A673 (cell line): Measurements from ENCODE around the gene PDZD11.

ENCODE experiments used
- EZH2 ChIP-seq: fragments of 200-600 bp; sonication (generic); IDR thresholded peaks from 2 replicates; pipeline ENCODE4 v1.6.1; 2017; ENCODE audit warnings: borderline replicate concordance, low read depth, mild to moderate bottlenecking, mixed read lengths, antibody characterized with exemption, low read length; ENCODE audit not compliant: poor library complexity, severe bottlenecking
- TF ChIP-seq, protein P1 (sequence below): fragments of 300-800, 200-600 bp; sonication (generic); conservative IDR thresholded peaks from 2 replicates; pipeline ENCODE4 v1.5.1; 2017; ENCODE audit warnings: low read depth, mild to moderate bottlenecking, antibody characterized with exemption, low read length, moderate library complexity, mixed read lengths

DNA sequence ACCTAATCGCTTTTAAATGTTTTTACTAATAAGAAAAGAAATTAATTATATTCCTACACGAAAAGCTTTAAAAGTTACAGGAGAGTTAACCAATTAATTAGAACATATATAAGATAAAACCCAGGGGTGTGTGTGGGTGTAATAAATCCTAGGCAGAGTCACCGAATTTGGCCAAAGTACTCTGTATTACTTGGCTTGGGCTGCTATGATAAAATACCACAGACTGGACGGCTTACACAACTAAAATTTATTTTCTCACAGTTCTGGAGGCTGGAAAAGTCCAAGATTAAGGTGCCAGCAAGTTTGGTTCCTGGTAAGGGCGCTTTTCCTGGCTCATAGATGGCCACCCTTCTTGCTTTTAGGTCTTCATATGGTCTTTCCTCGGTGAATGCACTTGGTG is 44.8 kb downstream of the PDZD11 start:
- TF ChIP-seq, protein P1, sequence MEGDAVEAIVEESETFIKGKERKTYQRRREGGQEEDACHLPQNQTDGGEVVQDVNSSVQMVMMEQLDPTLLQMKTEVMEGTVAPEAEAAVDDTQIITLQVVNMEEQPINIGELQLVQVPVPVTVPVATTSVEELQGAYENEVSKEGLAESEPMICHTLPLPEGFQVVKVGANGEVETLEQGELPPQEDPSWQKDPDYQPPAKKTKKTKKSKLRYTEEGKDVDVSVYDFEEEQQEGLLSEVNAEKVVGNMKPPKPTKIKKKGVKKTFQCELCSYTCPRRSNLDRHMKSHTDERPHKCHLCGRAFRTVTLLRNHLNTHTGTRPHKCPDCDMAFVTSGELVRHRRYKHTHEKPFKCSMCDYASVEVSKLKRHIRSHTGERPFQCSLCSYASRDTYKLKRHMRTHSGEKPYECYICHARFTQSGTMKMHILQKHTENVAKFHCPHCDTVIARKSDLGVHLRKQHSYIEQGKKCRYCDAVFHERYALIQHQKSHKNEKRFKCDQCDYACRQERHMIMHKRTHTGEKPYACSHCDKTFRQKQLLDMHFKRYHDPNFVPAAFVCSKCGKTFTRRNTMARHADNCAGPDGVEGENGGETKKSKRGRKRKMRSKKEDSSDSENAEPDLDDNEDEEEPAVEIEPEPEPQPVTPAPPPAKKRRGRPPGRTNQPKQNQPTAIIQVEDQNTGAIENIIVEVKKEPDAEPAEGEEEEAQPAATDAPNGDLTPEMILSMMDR, result no peak
- no peak for TF ChIP-seq EZH2
